Activated T-helper 17 cell treated with anti-CD3 and anti-CD28 coated beads, Interleukin-2, amount 50 U/mL, for 72 hours (primary cell): ENCODE data around the gene COL25A1. TPM values are rescaled to one million over a fixed set of nuclear protein-coding genes. Genes with fewer than 3 reads are reported as not detected.
"Not testable (repeated sequence)": the region's sequence is repeated elsewhere in the genome, so short reads cannot be mapped to it uniquely, and the experiment has no call there.

Experiments
- ATAC-seq: fragments of 150-1000 bp; cut with Tn5 transposase; replicated peaks from 2 replicates; pipeline ENCODE4 v1.10.0; 2021; ENCODE audit warnings: mild to moderate bottlenecking, moderate library complexity
- H3K27ac Mint-ChIP-seq: one replicate; pipeline ENCODE4 v1.8.0; 2022; ENCODE audit warnings: mixed read lengths
- H3K27me3 Mint-ChIP-seq: one replicate; pipeline ENCODE4 v1.8.0; 2022; ENCODE audit warnings: mixed read lengths
- H3K36me3 Mint-ChIP-seq: one replicate; pipeline ENCODE4 v1.8.0; 2022; ENCODE audit warnings: low read depth, mild to moderate bottlenecking, mixed read lengths
- H3K4me1 Mint-ChIP-seq: one replicate; pipeline ENCODE4 v1.8.0; 2022; ENCODE audit warnings: mixed read lengths
- H3K4me3 Mint-ChIP-seq: one replicate; pipeline ENCODE4 v1.8.0; 2022; ENCODE audit warnings: mild to moderate bottlenecking, mixed read lengths
- H3K9me3 Mint-ChIP-seq: one replicate; pipeline ENCODE4 v1.8.0; 2022; ENCODE audit warnings: mixed read lengths
- total RNA-seq, 2 donors: library from RNA; stranded (reverse); gene quantifications; one replicate each; pipeline ENCODE4 v1.2.3, GENCODE V29; 2022

The COL25A1 gene
- total RNA-seq, 2 donors from 2014 or later: 0.08 TPM; not detected in 1

DNA sequence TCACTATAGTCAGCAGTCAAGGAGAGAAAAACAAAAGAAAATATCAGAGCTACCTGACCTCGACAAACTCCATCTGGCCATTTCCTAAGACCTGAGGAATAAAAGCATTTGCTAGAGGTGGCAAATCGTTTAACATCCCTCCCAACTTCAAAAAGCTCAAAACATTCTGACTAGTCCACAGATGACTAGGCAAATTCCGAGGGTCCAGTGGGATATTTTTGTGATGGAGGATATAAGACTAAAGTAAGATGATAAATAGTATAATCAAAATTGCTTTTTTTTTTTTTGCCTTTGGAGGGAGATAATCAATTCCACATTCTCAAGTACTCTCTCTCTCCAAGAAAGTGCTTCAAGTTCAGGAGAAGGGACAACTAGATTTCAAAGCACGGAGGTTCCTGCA is 420.5 kb downstream of the COL25A1 start:
- H3K4me1 Mint-ChIP-seq: no peaks in the 10 kb centered on the region
- H3K36me3 Mint-ChIP-seq: no peaks in the 10 kb centered on the region
- H3K27me3 Mint-ChIP-seq: peaks cover 8% of the 10 kb centered on the region
- no peak overlapping the region for H3K27ac Mint-ChIP-seq
- H3K4me3 Mint-ChIP-seq: no peak overlapping the region
- no peak for ATAC-seq
- no peaks in the 10 kb centered on the region for H3K9me3 Mint-ChIP-seq

- Mint-ChIP-seq H3K27me3 (peaks cover 4% of the 10 kb centered on the region), H3K27ac (no peak overlapping the region), H3K36me3 (no peaks in the 10 kb centered on the region), H3K4me3 (no peak overlapping the region), H3K9me3 (no peaks in the 10 kb centered on the region), H3K4me1 (no peaks in the 10 kb centered on the region)
- peak; percentile 28 for ATAC-seq
Observed at GRCh38 chr4:108881190-108881589, 421.3 kb downstream of the COL25A1 start.

- Mint-ChIP-seq H3K9me3 (no peaks in the 10 kb centered on the region), H3K27me3 (peaks cover 4% of the 10 kb centered on the region), H3K27ac (no peak overlapping the region), H3K4me1 (no peaks in the 10 kb centered on the region), H3K36me3 (no peaks in the 10 kb centered on the region), H3K4me3 (no peak overlapping the region)
- ATAC-seq: no peak
Observed at GRCh38 chr4:108878806-108879205, 423.7 kb downstream of the COL25A1 start.

DNA sequence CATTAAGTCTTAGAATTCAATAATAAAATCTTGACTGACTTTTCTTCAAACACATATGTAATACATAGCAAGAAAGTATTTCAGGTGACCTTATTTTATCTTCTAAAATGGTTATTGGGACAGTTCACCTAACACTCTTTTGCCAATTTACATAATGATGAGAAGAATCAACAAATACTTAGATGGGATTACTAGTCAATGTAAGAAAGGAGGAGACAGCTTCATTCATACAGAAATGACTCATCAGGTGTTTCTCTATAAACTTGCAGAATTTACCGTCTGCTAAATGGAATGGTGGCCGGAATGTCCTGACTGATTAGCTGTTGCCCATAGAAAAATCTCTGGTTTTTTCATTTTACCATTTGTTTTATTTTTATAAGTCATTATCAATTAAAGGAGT is 424.6 kb downstream of the COL25A1 start:
- Mint-ChIP-seq H3K27ac (no peak overlapping the region), H3K27me3 (peaks cover 4% of the 10 kb centered on the region), H3K36me3 (no peaks in the 10 kb centered on the region), H3K9me3 (no peaks in the 10 kb centered on the region), H3K4me3 (no peak overlapping the region), H3K4me1 (no peaks in the 10 kb centered on the region)
- ATAC-seq: no peak

DNA sequence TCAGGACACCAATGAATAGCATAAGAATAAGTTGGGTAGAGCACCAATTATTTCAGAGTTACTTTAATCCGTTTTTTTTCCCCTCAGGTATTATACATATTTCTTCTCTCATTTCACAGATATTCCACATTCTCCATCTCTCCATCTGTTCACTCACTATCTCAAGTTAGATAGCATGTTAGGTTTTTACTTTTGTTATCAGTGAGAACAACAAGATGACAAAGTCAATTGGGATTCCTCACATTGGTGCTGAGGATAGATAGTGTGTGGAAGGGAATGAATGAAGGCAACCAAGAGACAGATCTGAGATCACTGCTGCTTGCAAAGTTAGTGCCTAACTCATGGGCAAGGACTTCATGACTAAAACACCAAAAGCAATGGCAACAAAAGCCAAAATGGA is 427.7 kb downstream of the COL25A1 start:
- no peak overlapping the region for H3K4me3 Mint-ChIP-seq
- no peaks in the 10 kb centered on the region for H3K36me3 Mint-ChIP-seq
- no peak for ATAC-seq
- no peaks in the 10 kb centered on the region for H3K27me3 Mint-ChIP-seq
- no peak overlapping the region for H3K27ac Mint-ChIP-seq
- no peaks in the 10 kb centered on the region for H3K4me1 Mint-ChIP-seq
- H3K9me3 Mint-ChIP-seq: no peaks in the 10 kb centered on the region

DNA sequence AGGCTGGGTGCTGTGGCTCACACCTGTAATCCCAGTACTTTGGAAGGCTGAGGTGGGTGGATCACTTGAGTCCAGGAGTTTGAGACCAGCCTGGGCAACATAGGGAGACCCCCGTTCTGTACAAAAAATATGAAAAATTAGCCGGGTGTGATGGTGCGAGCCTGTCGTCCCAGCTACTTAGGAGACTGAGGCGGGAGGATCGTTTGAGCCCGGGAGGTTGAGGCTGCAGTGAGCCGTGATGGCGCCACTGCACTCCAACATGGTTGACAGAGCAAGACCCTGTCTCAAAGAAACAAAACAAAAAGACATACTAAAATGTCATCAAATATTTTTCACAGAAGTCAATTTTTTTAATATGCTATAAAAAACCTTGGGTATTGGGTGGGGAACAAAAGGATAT is 432.5 kb downstream of the COL25A1 start:
- not testable (repeated sequence) for ATAC-seq, H3K4me3 Mint-ChIP-seq, H3K27ac Mint-ChIP-seq, H3K9me3 Mint-ChIP-seq, H3K4me1 Mint-ChIP-seq, H3K36me3 Mint-ChIP-seq
- peaks cover 21% of the 10 kb centered on the region for H3K27me3 Mint-ChIP-seq

- Mint-ChIP-seq H3K27me3 (peaks cover 21% of the 10 kb centered on the region), H3K9me3 (no peaks in the 10 kb centered on the region), H3K4me1 (no peaks in the 10 kb centered on the region), H3K4me3 (no peak overlapping the region), H3K27ac (no peak overlapping the region), H3K36me3 (no peaks in the 10 kb centered on the region)
- no peak for ATAC-seq
Observed at GRCh38 chr4:108868606-108869227, 433.7 kb downstream of the COL25A1 start.

DNA sequence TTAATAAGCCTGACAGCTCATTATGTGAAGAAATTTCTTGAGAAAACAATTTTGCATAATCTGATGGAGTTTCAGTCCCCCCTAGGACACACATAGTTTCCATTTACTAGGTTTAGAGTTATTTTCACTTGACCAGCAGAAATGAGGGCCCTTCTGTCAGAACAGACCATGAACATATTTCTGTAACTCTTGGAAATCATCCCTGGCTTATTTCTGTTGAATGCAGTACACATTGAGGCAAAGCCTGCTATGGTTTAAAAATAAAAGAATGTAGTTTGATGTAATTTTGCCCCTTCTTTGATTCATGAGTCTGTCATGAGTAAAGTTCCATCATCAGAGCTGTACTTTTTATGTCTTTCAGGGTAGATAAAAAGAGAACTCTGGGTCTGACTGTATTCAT is 435.0 kb downstream of the COL25A1 start:
- ATAC-seq: no peak
- no peaks in the 10 kb centered on the region for H3K4me1 Mint-ChIP-seq
- H3K36me3 Mint-ChIP-seq: no peaks in the 10 kb centered on the region
- H3K9me3 Mint-ChIP-seq: no peaks in the 10 kb centered on the region
- H3K27me3 Mint-ChIP-seq: peaks cover 21% of the 10 kb centered on the region
- H3K27ac Mint-ChIP-seq: no peak overlapping the region
- H3K4me3 Mint-ChIP-seq: no peak overlapping the region

DNA sequence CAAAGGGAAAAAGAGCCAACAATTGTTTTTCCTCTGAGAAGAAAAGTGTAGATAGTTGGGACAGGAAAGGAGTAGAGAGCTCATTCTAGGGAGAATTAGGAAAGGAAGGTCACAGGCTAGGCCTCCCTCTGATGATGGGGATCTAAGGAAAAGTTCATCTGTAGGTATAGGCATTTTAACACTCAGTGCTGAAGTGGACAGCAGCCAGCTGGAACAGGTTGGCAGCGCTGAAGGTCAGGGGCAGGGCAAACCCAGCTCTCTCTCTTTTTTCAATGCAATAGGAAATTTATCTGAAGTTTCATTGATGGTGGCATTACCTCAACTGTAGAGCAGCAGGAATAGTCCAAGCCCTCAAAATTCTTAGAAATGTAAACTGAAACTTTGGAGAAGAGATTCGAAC is 441.1 kb downstream of the COL25A1 start:
- Mint-ChIP-seq H3K27me3 (no peaks in the 10 kb centered on the region), H3K4me1 (no peaks in the 10 kb centered on the region), H3K27ac (no peak overlapping the region), H3K4me3 (no peak overlapping the region), H3K9me3 (no peaks in the 10 kb centered on the region), H3K36me3 (no peaks in the 10 kb centered on the region)
- ATAC-seq: no peak

DNA sequence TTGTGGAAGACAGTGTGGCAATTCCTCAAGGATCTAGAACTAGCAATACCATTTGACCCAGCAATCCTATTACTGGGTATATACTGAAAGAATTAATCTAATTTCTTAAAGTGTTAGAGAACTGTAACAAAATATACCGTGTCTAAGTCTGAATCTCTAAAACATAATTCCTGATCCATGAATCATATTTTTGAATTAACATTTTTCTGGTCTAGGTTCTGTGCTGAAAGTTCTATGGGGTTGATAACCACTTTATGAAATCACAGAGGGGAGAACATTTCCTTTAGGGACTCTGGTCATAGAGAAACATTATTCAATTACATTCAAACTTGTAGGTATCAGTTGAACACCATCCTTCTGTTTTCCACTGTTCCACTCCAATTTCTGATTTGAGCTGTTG is 447.7 kb downstream of the COL25A1 start:
- peaks cover 4% of the 10 kb centered on the region for H3K4me1 Mint-ChIP-seq
- H3K27ac Mint-ChIP-seq: no peak overlapping the region
- H3K9me3 Mint-ChIP-seq: no peaks in the 10 kb centered on the region
- no peaks in the 10 kb centered on the region for H3K27me3 Mint-ChIP-seq
- H3K36me3 Mint-ChIP-seq: no peaks in the 10 kb centered on the region
- no peak for ATAC-seq
- H3K4me3 Mint-ChIP-seq: no peak overlapping the region

DNA sequence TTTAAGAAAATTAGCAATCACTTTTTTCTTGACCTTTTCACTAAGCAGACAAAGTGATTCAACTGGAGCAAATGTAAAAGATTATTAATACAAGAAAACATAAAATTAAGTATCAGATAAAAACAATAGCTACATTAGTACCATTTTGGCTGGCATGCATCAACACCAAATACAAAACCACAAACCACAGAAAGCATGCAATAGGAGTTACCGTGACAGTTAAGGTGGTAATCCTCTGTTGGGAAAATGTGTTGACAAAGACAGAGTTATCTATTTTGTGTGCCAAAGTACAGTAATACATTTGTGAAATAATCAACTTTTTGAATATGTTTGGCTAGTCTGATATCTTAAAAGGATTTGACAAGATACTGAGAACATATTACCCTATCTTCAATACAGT is 449.8 kb downstream of the COL25A1 start:
- Mint-ChIP-seq H3K36me3 (no peaks in the 10 kb centered on the region), H3K27me3 (no peaks in the 10 kb centered on the region), H3K4me3 (no peak overlapping the region), H3K9me3 (no peaks in the 10 kb centered on the region), H3K4me1 (peaks cover 4% of the 10 kb centered on the region), H3K27ac (no peak overlapping the region)
- no peak for ATAC-seq

DNA sequence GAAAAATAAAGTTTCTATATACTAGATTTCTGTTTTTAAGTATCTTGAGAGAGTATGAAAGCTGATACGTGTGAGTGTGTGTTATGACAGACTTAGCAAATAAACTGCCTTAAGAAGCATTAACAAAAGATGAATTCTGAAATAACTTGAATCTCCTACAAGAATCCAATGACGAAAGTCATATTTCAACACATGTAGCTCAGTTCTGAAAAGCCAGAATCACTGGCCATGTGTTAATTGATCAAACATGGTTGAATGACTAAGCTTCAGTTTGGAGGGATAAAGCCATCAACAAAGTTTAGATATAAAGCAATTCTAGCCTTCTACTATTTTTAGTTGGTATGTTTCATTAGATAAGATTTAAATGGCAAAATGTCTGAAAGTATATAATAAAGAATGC is 451.1 kb downstream of the COL25A1 start:
- ATAC-seq: no peak
- H3K27ac Mint-ChIP-seq: no peak overlapping the region
- H3K4me3 Mint-ChIP-seq: no peak overlapping the region
- H3K36me3 Mint-ChIP-seq: no peaks in the 10 kb centered on the region
- no peaks in the 10 kb centered on the region for H3K27me3 Mint-ChIP-seq
- no peaks in the 10 kb centered on the region for H3K9me3 Mint-ChIP-seq
- H3K4me1 Mint-ChIP-seq: peaks cover 4% of the 10 kb centered on the region

- Mint-ChIP-seq H3K4me1 (peaks cover 4% of the 10 kb centered on the region), H3K36me3 (no peaks in the 10 kb centered on the region), H3K9me3 (no peaks in the 10 kb centered on the region), H3K27ac (no peak overlapping the region), H3K27me3 (no peaks in the 10 kb centered on the region), H3K4me3 (peak overlapping the region; percentile 32)
- ATAC-seq: peak; percentile 82
Observed at GRCh38 chr4:108850219-108850649, 452.2 kb downstream of the COL25A1 start.

- no peaks in the 10 kb centered on the region for H3K9me3 Mint-ChIP-seq
- H3K36me3 Mint-ChIP-seq: no peaks in the 10 kb centered on the region
- no peaks in the 10 kb centered on the region for H3K27me3 Mint-ChIP-seq
- H3K27ac Mint-ChIP-seq: no peak overlapping the region
- peaks cover 4% of the 10 kb centered on the region for H3K4me1 Mint-ChIP-seq
- peak overlapping the region; percentile 32 for H3K4me3 Mint-ChIP-seq
- ATAC-seq: peak; percentile 81
Observed at GRCh38 chr4:108849611-108850168, 452.8 kb downstream of the COL25A1 start.

GRCh38 chr4:108846568-108846967 is 455.9 kb downstream of the COL25A1 start:
- H3K27me3 Mint-ChIP-seq: no peaks in the 10 kb centered on the region
- no peak overlapping the region for H3K4me3 Mint-ChIP-seq
- H3K36me3 Mint-ChIP-seq: no peaks in the 10 kb centered on the region
- no peak for ATAC-seq
- no peaks in the 10 kb centered on the region for H3K9me3 Mint-ChIP-seq
- peaks cover 4% of the 10 kb centered on the region for H3K4me1 Mint-ChIP-seq
- no peak overlapping the region for H3K27ac Mint-ChIP-seq
